H1 (cell line): ENCODE results near the gene NOP9. TPM values are rescaled to one million over a fixed set of nuclear protein-coding genes. Genes with fewer than 3 reads are reported as not detected.

Experiments
- CTCF ChIA-PET: fragments of 300-600 bp; sonication (Branson Sonifier 250); formaldehyde crosslinking; loops from one replicate; lab custom pipeline; 2021; ENCODE audit not compliant: partially characterized antibody; lab: Charles Lee
- POLR2A ChIA-PET: fragments of 300-600 bp; sonication (Branson Sonifier 250); formaldehyde crosslinking; loops from one replicate; lab custom pipeline; 2021; ENCODE audit warnings: inconsistent platforms; ENCODE audit not compliant: partially characterized antibody; lab: Charles Lee
- DNase-seq, 2 experiments: peaks; one replicate each; pipeline versions ENCODE4 v3.0.0 to v3.0.0-alpha.2; 2010 to 2022; ENCODE audit warnings: low spot score in 2 of 2, low read depth in 1 of 2, mixed read lengths in 1 of 2
- FAIRE-seq: peaks from 2 replicates; lab custom pipeline; 2011; peaks lifted over from hg19 to GRCh38; lab: Jason Lieb, UNC
- H2AFZ ChIP-seq: 2 replicates; pipeline ENCODE4 v1.8.1; 2012; ENCODE audit warnings: low read length, inconsistent platforms
- H2AK5ac ChIP-seq: 2 replicates; pipeline ENCODE4 v1.6.1; 2013; ENCODE audit warnings: low read depth, low read length
- H2BK120ac ChIP-seq: replicated peaks from 2 replicates; pipeline ENCODE3; 2013; ENCODE audit warnings: low read depth, low read length, inconsistent platforms
- H2BK12ac ChIP-seq: 2 replicates; pipeline ENCODE4 v1.6.1; 2013; ENCODE audit warnings: low read depth, low read length
- H2BK15ac ChIP-seq: 2 replicates; pipeline ENCODE4 v1.6.1; 2013; ENCODE audit warnings: low read length
- H2BK20ac ChIP-seq: 2 replicates; pipeline ENCODE4 v1.6.1; 2013; ENCODE audit warnings: low read length
- H2BK5ac ChIP-seq: 2 replicates; pipeline ENCODE4 v1.6.1; 2013; ENCODE audit warnings: low read depth, low read length
- H3K14ac ChIP-seq: 2 replicates; pipeline ENCODE4 v1.6.1; 2013; ENCODE audit warnings: inconsistent platforms; ENCODE audit not compliant: insufficient read length
- H3K18ac ChIP-seq: 2 replicates; pipeline ENCODE4 v1.6.1; 2013; ENCODE audit warnings: low read length; ENCODE audit errors: extremely low read depth
- H3K23ac ChIP-seq: 2 replicates; pipeline ENCODE4 v1.6.1; 2013; ENCODE audit warnings: inconsistent platforms; ENCODE audit not compliant: insufficient read length
- H3K23me2 ChIP-seq: 2 replicates; pipeline ENCODE4 v1.6.1; 2013; ENCODE audit warnings: low read depth, low read length
- H3K27ac ChIP-seq: 2 replicates; pipeline ENCODE4 v1.6.1; 2011; ENCODE audit warnings: low read depth, low read length, inconsistent platforms
- H3K27me3 ChIP-seq, 4 experiments: replicated peaks in 1 of 4; 1 replicate in 1 of 4; 2 replicates in 3 of 4; pipeline versions ENCODE4 v1.6.1 to v1.8.1; 2011 to 2013; ENCODE audit warnings: low read length in 3 of 4, mild to moderate bottlenecking in 3 of 4, inconsistent platforms in 2 of 4, mixed read lengths in 2 of 4, moderate library complexity in 1 of 4; ENCODE audit not compliant: control insufficient read depth in 3 of 4, insufficient read depth in 3 of 4; ENCODE audit errors: extremely low read depth in 1 of 4
- H3K36me3 ChIP-seq, 4 experiments: 2 replicates each; pipeline versions ENCODE4 v1.6.1 to v1.8.1; 2011 to 2013; ENCODE audit warnings: mild to moderate bottlenecking in 4 of 4, low read length in 3 of 4, moderate library complexity in 2 of 4, control low read depth in 1 of 4, inconsistent platforms in 1 of 4; ENCODE audit not compliant: insufficient read depth in 4 of 4, control insufficient read depth in 2 of 4
- H3K4ac ChIP-seq: replicated peaks from 2 replicates; pipeline ENCODE3; 2013; ENCODE audit warnings: low read length, low read depth, mixed read lengths, inconsistent platforms; ENCODE audit not compliant: insufficient read length
- H3K4me1 ChIP-seq, 4 experiments: replicated peaks in 1 of 4; 1 replicate in 1 of 4; 2 replicates in 3 of 4; pipeline versions ENCODE4 v1.6.1 to v1.8.1; 2011 to 2013; ENCODE audit warnings: low read length in 3 of 4, inconsistent platforms in 2 of 4, mixed read lengths in 1 of 4; ENCODE audit not compliant: insufficient read depth in 4 of 4, control insufficient read depth in 3 of 4
- H3K4me2 ChIP-seq, 2 experiments: 2 replicates each; pipeline versions ENCODE4 v1.6.1 to v1.8.1; 2011 to 2013; ENCODE audit warnings: low read depth in 2 of 2, low read length in 2 of 2, control low read depth in 1 of 2, inconsistent platforms in 1 of 2, mild to moderate bottlenecking in 1 of 2; ENCODE audit not compliant: insufficient read depth in 1 of 2
- H3K4me3 ChIP-seq, 4 experiments: fragments of 200-600, 300-600 bp in 1 of 4; sonication (generic), shearing (Covaris generic), sonication (Bioruptor Twin) in 1 of 4; 2 replicates each; pipeline versions ENCODE4 v1.5.1 to v1.8.1; 2011 to 2016; ENCODE audit warnings: low read length in 4 of 4, low read depth in 3 of 4, control low read depth in 2 of 4, inconsistent platforms in 2 of 4, mild to moderate bottlenecking in 2 of 4, mixed read lengths in 1 of 4, moderate library complexity in 1 of 4; ENCODE audit not compliant: insufficient read depth in 2 of 4; ENCODE audit errors: extremely low read depth in 1 of 4
- H3K56ac ChIP-seq: replicated peaks from 2 replicates; pipeline ENCODE3; 2013; ENCODE audit warnings: low read depth, mild to moderate bottlenecking, mixed read lengths, low read length, inconsistent platforms; ENCODE audit not compliant: insufficient read length
- H3K79me1 ChIP-seq: 2 replicates; pipeline ENCODE4 v1.6.1; 2013; ENCODE audit warnings: low read depth, low read length, control low read depth
- H3K79me2 ChIP-seq, 2 experiments: 2 replicates each; pipeline versions ENCODE4 v1.6.1 to v1.8.1; 2012 to 2013; ENCODE audit warnings: low read length in 2 of 2, mild to moderate bottlenecking in 2 of 2, inconsistent platforms in 1 of 2; ENCODE audit not compliant: insufficient read depth in 2 of 2, control insufficient read depth in 1 of 2
- H3K9ac ChIP-seq, 4 experiments: replicated peaks in 1 of 4; 1 replicate in 1 of 4; 2 replicates in 3 of 4; pipeline versions ENCODE4 v1.6.1 to v1.8.1; 2011 to 2013; ENCODE audit warnings: low read depth in 3 of 4, low read length in 3 of 4, control low read depth in 2 of 4, mild to moderate bottlenecking in 2 of 4, moderate library complexity in 2 of 4, inconsistent platforms in 1 of 4; ENCODE audit errors: extremely low read depth in 1 of 4
- H3K9me3 ChIP-seq, 2 experiments: 2 replicates each; pipeline versions ENCODE4 v1.6.1 to v1.8.1; 2012 to 2013; ENCODE audit warnings: mild to moderate bottlenecking in 2 of 2, moderate library complexity in 2 of 2, control low read depth in 1 of 2, inconsistent platforms in 1 of 2, low read depth in 1 of 2, low read length in 1 of 2, mixed read lengths in 1 of 2; ENCODE audit not compliant: insufficient read depth in 2 of 2
- H4K20me1 ChIP-seq, 2 experiments: replicated peaks in 1 of 2; 2 replicates each; pipeline versions ENCODE3 to v1.8.1; 2011 to 2013; ENCODE audit warnings: inconsistent platforms in 2 of 2, low read length in 2 of 2, mild to moderate bottlenecking in 1 of 2; ENCODE audit not compliant: insufficient read depth in 2 of 2, control insufficient read depth in 1 of 2
- H4K5ac ChIP-seq: 2 replicates; pipeline ENCODE4 v1.6.1; 2013; ENCODE audit warnings: low read length, low read depth, mixed read lengths, inconsistent platforms; ENCODE audit not compliant: insufficient read length
- H4K8ac ChIP-seq: 2 replicates; pipeline ENCODE4 v1.8.0; 2013; ENCODE audit warnings: mild to moderate bottlenecking, moderate library complexity, low read length, inconsistent platforms; ENCODE audit not compliant: insufficient read depth; ENCODE audit errors: extremely low read depth
- H4K91ac ChIP-seq: replicated peaks from 2 replicates; pipeline ENCODE3; 2013; ENCODE audit warnings: low read length, mixed read lengths, inconsistent platforms; ENCODE audit not compliant: insufficient read length
- EP300 ChIP-seq, 2 experiments: IDR thresholded peaks; 1 replicate in 1 of 2; 2 replicates in 1 of 2; pipeline ENCODE4 v1.6.1; 2011 to 2012; ENCODE audit warnings: low read depth in 2 of 2, low read length in 2 of 2, mild to moderate bottlenecking in 2 of 2, borderline replicate concordance in 1 of 2, inconsistent platforms in 1 of 2, moderate library complexity in 1 of 2
- KDM4A ChIP-seq: IDR thresholded peaks from one replicate; pipeline ENCODE4 v1.7.1; 2012; ENCODE audit warnings: low read depth, mild to moderate bottlenecking, moderate library complexity, low read length, inconsistent platforms; ENCODE audit not compliant: severe bottlenecking
- RXRA ChIP-seq: IDR thresholded peaks from 2 replicates; pipeline ENCODE4 v1.6.1; 2011; ENCODE audit warnings: low read depth, mild to moderate bottlenecking, low read length, moderate library complexity; ENCODE audit not compliant: insufficient read depth
- SP1 ChIP-seq: IDR thresholded peaks from 2 replicates; pipeline ENCODE4 v1.6.1; 2011; ENCODE audit warnings: low read depth, low read length
- SUZ12 ChIP-seq: fragments of 200-600 bp; sonication (generic); IDR thresholded peaks from 2 replicates; pipeline ENCODE4 v1.6.1; 2012; ENCODE audit warnings: mild to moderate bottlenecking, inconsistent platforms, low read length, moderate library complexity, mixed read lengths
- TAF1 ChIP-seq: IDR thresholded peaks from 2 replicates; pipeline ENCODE4 v1.6.1; 2011; ENCODE audit warnings: mild to moderate bottlenecking, low read depth, low read length
- TEAD4 ChIP-seq: IDR thresholded peaks from 2 replicates; pipeline ENCODE4 v1.6.1; 2012; ENCODE audit warnings: low read depth, low read length, inconsistent platforms, mixed read lengths
- YY1 ChIP-seq: IDR thresholded peaks from 2 replicates; pipeline ENCODE4 v1.6.1; 2011; ENCODE audit warnings: low read depth, mild to moderate bottlenecking, low read length
- WGBS, 2 experiments: shearing (Covaris generic) in 1 of 2; methylation state at CpG; one replicate each; pipeline versions ENCODE4 v1.1.6 to v1.1.7; 2013 to 2015; ENCODE audit warnings: low lambda C conversion rate in 2 of 2, mixed read lengths in 2 of 2, inconsistent platforms in 1 of 2, low coverage in 1 of 2, missing lambda C conversion rate in 1 of 2; ENCODE audit not compliant: insufficient replicate concordance in 2 of 2, insufficient coverage in 1 of 2, insufficient read length in 1 of 2; ENCODE audit errors: extremely low coverage in 1 of 2, missing lambda C conversion rate in 1 of 2; 5-methylcytosine and 5-hydroxymethylcytosine counted together
- polyA plus RNA-seq, 7 experiments: library from polyadenylated mRNA; depleted of rRNA in 3 of 7; stranded (reverse) in 5 of 7; unstranded in 2 of 7; fragments of >200 nt in 5 of 7; fragments of 200-250 nt in 2 of 7; gene quantifications; 1 replicate in 5 of 7; 2 replicates in 1 of 7; 4 replicates in 1 of 7; pipeline versions ENCODE4 v1.2.1 to v1.2.3, GENCODE V29; 2011 to 2013; ENCODE audit warnings: missing spikeins in 2 of 7, mixed read lengths in 2 of 7
- total RNA-seq: library from RNA; stranded (reverse); fragmentation: NEBNext Ultra II Directional; extraction: Animal tissue kit (Norgen Biotek cat#: 25700); gene quantifications from 2 replicates; pipeline ENCODE4 v1.2.1, GENCODE V29; 2021

Gene NOP9
- total and polyA plus RNA-seq, 2 of the 8 experiments (the other 6 are each of a cell fraction or from before 2014, with no cell fraction given), result 17.8 to 34.8 TPM

GRCh38 chr14:24296341-24297157 is 3.1 kb upstream of the NOP9 start:
- Histone ChIP-seq H3K27me3 (no peaks in the 10 kb centered on the region), H4K5ac (no peak overlapping the region), H3K9ac (no peak overlapping the region), H3K4ac (no peak overlapping the region), H3K14ac (no peak overlapping the region), H3K36me3 (peaks cover 2 to 14% (median 4%) of the 10 kb centered on the region in 4 experiments; a peak in 5 of 8 replicates), H4K20me1 (peaks cover 2% of the 10 kb centered on the region in 2 experiments), H3K23ac (no peak overlapping the region), H4K8ac (no peak overlapping the region), H2BK5ac (no peak overlapping the region), H3K9me3 (no peaks in the 10 kb centered on the region), H3K79me2 (peaks cover 4 to 13% of the 10 kb centered on the region in 2 experiments; a peak in 2 of 4 replicates), H2BK15ac (no peak overlapping the region), H2BK120ac (no peak overlapping the region), H2BK12ac (no peak overlapping the region), H2BK20ac (no peak overlapping the region), H3K56ac (no peak overlapping the region), H3K79me1 (peaks cover 5% of the 10 kb centered on the region; the same call in 1 of the 2 replicates), H4K91ac (no peak overlapping the region), H3K23me2 (peaks cover 4% of the 10 kb centered on the region; the same call in 1 of the 2 replicates), H3K18ac (no peak overlapping the region), H3K27ac (no peak overlapping the region), H3K4me1 (peaks cover 0 to 7% (median 4%) of the 10 kb centered on the region in 4 experiments; a peak in 5 of 7 replicates), H2AK5ac (no peak overlapping the region), H2AFZ (no peak overlapping the region), H3K4me3 (no peak overlapping the region), H3K4me2 (0 out of 4 replicates have a peak overlapping the region, but pooled peaks of 1 of the 2 experiments have one; percentile 18)
- 74% methylated on average over 12 of the region's 12 CpGs; no CpG with 5 or more reads in 1 of the 2 experiments for WGBS, 2 experiments
- DNase-seq, result peak; percentile 57 to 62
- POLR2A ChIA-PET, result interaction anchor here (0.8 to 6.1 kb wide), 10 partner anchors 11 to 81 kb away, joined by 3 to 50 read pairs (median 8); partner anchors contain the start of genes CIDEB, GMPR2, LTB4R and LTB4R2
- CTCF ChIA-PET, result interaction anchor here (0.8 to 9.0 kb wide), 22 partner anchors 12 to 140 kb away, joined by 3 to 163 read pairs (median 8); partner anchors contain the start of genes CIDEB, GMPR2, IPO4 and KHNYN
- peak; percentile 89 for FAIRE-seq
- TF ChIP-seq SUZ12, result no peak
- no peak for TF ChIP-seq SP1
- no peak for TF ChIP-seq KDM4A
- TF ChIP-seq EP300 (IDR thresholded peaks at IDR 0.05; ENCODE audit: borderline replicate concordance in 1 of 2, low read depth in 2 of 2, low read length in 2 of 2), result no peak
- no peak for TF ChIP-seq RXRA
- TF ChIP-seq YY1, result 0 out of 2 replicates have a peak, but pooled peaks have one; percentile 49
- 0 out of 2 replicates have a peak, but pooled peaks have one; percentile 17 for TF ChIP-seq TEAD4
- no peak for TF ChIP-seq TAF1
